GM12872 (cell line): ENCODE results near the gene DAAM1.

Experiments
- TF ChIP-seq, protein P1 (sequence below): IDR thresholded peaks from 3 replicates; pipeline ENCODE4 v1.5.1; 2011; ENCODE audit warnings: low read depth, mild to moderate bottlenecking, low read length, moderate library complexity; ENCODE audit not compliant: insufficient read depth

The DAAM1 gene

DNA sequence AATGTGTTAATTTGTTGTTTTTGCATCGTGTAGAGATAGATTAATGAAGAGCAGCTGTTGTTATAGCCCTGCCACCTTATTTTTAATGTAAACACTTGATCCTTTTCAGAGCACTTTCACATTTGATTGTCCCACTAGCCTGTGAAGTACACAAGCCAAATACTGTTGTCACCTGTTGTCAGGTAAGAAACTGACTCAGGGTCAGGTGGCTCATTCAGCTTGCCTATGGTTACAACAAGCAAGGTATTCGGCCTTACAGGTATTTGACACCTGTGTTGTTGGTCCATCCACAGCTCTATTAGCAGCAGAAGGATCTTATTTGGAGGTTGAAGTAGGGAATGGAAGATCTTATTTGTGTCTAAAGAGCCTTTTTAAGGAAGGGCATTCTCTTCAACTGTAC lies 167.8 kb downstream of the DAAM1 start:
- TF ChIP-seq, protein P1, sequence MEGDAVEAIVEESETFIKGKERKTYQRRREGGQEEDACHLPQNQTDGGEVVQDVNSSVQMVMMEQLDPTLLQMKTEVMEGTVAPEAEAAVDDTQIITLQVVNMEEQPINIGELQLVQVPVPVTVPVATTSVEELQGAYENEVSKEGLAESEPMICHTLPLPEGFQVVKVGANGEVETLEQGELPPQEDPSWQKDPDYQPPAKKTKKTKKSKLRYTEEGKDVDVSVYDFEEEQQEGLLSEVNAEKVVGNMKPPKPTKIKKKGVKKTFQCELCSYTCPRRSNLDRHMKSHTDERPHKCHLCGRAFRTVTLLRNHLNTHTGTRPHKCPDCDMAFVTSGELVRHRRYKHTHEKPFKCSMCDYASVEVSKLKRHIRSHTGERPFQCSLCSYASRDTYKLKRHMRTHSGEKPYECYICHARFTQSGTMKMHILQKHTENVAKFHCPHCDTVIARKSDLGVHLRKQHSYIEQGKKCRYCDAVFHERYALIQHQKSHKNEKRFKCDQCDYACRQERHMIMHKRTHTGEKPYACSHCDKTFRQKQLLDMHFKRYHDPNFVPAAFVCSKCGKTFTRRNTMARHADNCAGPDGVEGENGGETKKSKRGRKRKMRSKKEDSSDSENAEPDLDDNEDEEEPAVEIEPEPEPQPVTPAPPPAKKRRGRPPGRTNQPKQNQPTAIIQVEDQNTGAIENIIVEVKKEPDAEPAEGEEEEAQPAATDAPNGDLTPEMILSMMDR: no peak

DNA sequence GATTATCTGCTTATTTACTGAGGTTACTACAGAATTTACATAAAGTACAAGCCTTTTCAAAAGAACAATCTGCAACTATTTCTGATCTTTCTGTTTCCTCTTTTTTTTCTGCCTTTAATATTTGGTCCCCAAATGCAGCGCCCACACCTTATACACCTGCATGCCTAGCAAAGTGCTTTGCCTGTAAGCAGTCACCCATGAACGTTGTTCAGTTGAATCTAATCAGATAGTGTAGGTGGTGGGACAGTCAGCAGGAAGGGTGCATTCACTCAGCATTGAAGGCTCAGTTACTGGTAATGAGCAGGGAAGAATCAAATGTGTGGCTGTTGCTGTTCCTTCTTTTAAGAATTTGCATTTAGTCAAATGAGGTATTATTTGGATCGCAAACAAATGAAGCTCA lies 168.3 kb downstream of the DAAM1 start:
- TF ChIP-seq, protein P1: no peak

DNA sequence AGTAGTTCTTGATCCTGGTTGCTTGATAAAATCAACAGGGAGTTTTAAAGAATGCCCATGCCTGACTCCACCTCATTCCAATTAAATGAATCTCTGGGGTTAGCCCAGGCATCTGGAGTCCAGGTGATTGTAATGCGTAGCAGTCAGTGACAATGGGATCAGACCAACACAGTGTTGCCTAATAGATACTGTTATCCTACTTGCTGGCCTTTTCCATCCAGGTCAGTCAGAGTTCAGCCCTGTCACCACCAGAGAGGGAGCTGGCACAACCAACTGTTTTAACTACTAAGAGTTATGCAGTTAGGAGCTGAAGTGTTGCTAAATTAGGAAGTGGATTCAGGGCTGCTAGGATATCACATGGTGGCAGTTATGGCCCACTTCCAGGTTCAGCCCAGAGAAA lies 169.6 kb downstream of the DAAM1 start:
- TF ChIP-seq, protein P1: no peak

DNA sequence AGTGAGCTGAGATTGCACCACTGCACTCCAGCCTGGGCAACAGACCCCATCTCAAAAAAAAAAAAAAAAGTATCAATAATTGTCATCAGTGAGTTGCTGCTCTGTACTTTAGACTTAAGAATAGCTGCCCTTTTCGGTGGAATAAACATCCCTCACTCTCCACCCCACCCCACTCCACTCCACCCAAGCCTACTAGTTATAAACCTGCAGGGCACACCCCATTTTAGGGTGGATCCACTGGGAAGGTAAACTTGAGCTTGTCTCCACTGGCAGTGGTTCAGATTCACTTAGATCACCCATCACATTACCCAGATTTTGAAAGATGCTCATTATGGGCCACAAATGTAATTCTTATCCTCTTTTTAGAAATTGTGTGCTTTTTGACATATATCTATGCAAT lies 170.3 kb downstream of the DAAM1 start:
- TF ChIP-seq, protein P1: no peak

DNA sequence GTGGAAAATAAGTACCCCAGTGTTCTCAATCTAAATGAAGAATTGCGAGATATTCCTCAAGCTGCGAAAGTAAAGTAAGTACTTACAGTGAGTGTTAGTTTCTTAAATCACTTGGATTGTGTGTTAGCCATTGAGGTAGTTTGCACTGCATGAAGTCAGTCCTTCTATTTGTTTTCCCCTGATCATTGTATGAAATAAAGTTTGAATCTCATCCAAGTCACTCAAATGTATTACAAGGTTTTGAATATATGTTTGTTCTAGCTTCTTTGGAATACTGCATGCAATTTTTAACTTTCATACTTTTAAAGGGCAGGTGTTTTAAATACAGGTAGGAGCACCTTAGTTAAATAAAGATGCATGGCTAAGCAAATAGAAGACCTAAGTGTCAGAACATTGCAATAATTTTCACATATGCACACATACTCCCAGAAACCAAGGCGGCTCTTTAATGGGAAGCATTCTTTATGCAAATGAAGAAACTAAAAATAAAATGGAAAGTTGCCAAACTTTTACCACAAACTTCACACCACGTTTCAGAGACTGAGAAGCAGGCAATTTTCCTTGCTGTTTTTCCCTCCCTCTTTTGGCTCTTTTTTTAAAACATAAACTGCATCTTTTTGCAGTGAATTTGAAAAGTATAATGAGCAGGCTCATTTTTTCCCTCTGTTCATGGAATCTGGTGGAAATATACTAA lies 171.1 kb downstream of the DAAM1 start:
- TF ChIP-seq, protein P1: no peak

DNA sequence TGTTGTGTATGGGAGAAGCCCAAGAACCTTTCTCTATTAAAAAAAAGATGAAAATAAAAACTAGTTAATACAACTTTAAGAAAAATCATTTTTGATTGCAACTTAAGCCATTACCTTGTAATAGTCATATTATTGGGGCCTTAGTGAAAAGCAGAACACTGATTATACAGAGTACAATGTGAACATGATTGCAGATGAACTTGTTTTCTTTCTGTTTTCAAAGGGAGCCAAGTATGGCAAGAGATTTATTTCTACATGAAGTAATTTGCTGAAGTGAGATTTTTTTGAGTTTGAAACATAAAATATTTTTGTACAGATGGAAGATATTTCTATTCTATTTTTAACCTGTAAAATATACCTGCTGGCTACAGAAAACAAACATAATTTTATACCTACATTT lies 171.8 kb downstream of the DAAM1 start:
- TF ChIP-seq, protein P1: no peak

DNA sequence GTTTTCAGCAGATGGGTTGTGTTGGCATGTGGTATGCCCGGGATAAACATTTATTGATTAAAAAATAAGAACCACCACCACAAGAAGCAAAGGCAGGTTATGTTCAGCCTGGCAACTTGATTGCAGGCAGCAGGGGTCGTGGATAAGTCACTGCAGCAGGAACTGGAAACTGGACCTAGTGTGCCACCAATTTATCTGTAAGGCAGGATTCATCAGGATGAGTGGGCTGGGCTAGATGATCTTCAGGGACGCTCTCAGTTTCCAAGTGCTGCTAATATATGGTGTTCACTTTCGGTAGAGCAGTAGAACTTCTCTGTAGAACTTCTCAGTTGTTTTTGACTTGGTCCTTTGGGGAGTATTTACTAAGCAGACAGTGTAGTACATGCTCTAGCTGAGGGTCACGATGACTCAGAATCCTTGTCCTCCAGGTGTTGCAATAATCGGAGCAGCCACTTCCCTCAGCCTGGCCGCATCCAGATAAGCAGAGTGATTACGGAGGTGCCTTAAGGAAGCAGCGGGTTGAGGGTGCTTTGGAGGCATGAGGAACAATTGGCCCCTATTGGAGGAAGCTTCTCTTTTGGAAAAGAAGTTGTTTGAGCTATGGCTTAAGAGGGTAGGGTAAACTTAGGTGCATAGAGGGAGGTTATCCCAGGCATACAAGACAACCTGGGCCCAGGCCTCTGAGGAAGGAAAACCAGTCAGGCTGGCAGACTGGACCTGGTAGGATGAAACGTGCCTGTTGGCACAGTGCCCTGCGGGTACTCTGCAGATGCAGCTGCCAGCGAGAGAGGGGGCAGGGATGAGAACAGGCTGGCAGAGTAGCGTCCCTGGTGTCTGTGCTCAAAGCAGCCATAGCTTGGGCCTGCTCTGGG lies 172.7 kb downstream of the DAAM1 start:
- TF ChIP-seq, protein P1: 0 out of 3 replicates have a peak, but pooled peaks have one; percentile 20
